Glutamatergic neuron (in vitro differentiated cells): ENCODE data around the gene SLC6A19. TPM values are rescaled to one million over a fixed set of nuclear protein-coding genes. Genes with fewer than 3 reads are reported as not detected.

Experiments
- DNase-seq: peaks from one replicate; pipeline ENCODE4 v3.0.0; 2022
- H3K27ac Mint-ChIP-seq: one replicate; pipeline ENCODE4 v1.8.0; 2020; ENCODE audit warnings: mild to moderate bottlenecking, mixed read lengths, inconsistent platforms; ENCODE audit not compliant: unreplicated experiment
- H3K27me3 Mint-ChIP-seq: one replicate; pipeline ENCODE4 v1.8.0; 2020; ENCODE audit warnings: mild to moderate bottlenecking, moderate library complexity, mixed read lengths, inconsistent platforms; ENCODE audit not compliant: unreplicated experiment
- H3K36me3 Mint-ChIP-seq: one replicate; pipeline ENCODE4 v1.8.0; 2020; ENCODE audit warnings: mild to moderate bottlenecking, mixed read lengths, inconsistent platforms; ENCODE audit not compliant: unreplicated experiment
- H3K4me1 Mint-ChIP-seq: one replicate; pipeline ENCODE4 v1.8.0; 2020; ENCODE audit warnings: mild to moderate bottlenecking, low read depth, mixed read lengths, inconsistent platforms; ENCODE audit not compliant: unreplicated experiment
- H3K4me3 Mint-ChIP-seq: one replicate; pipeline ENCODE4 v1.8.0; 2020; ENCODE audit warnings: mild to moderate bottlenecking, mixed read lengths, inconsistent platforms; ENCODE audit not compliant: unreplicated experiment
- H3K9me3 Mint-ChIP-seq: one replicate; pipeline ENCODE4 v1.8.0; 2020; ENCODE audit warnings: mild to moderate bottlenecking, moderate library complexity, mixed read lengths, inconsistent platforms; ENCODE audit not compliant: unreplicated experiment
- CTCF ChIP-seq: fragments of 200-600 bp; sonication (generic); IDR thresholded peaks from one replicate; pipeline ENCODE4 v1.5.0; 2021; ENCODE audit not compliant: partially characterized antibody, unreplicated experiment
- total RNA-seq: library from RNA; stranded (reverse); fragmentation: NEBNext Ultra II Directional; extraction: Animal tissue kit (Norgen Biotek cat#: 25700); gene quantifications from one replicate; pipeline ENCODE4 v1.2.1, GENCODE V29; 2021; ENCODE audit not compliant: unreplicated experiment

SLC6A19 gene
- total RNA-seq, 1 donor from 2014 or later, result not detected

- Mint-ChIP-seq H3K9me3 (peaks cover 16% of the 10 kb centered on the region), H3K4me1 (peaks cover 7% of the 10 kb centered on the region), H3K27ac (no peak overlapping the region), H3K36me3 (peaks cover 3% of the 10 kb centered on the region), H3K4me3 (no peak overlapping the region), H3K27me3 (peaks cover 9% of the 10 kb centered on the region)
- no peak for TF ChIP-seq CTCF
- DNase-seq, result peak; percentile 3
Observed at GRCh38 chr5:1172007-1172581, 29.3 kb upstream of the SLC6A19 start.

GRCh38 chr5:1172670-1173404, 28.6 kb upstream of the SLC6A19 start:
- peaks cover 3% of the 10 kb centered on the region for H3K36me3 Mint-ChIP-seq
- DNase-seq, result peak; percentile 7
- H3K4me3 Mint-ChIP-seq, result no peak overlapping the region
- TF ChIP-seq CTCF, result no peak
- H3K27ac Mint-ChIP-seq, result no peak overlapping the region
- H3K27me3 Mint-ChIP-seq, result peaks cover 8% of the 10 kb centered on the region
- H3K9me3 Mint-ChIP-seq, result peaks cover 12% of the 10 kb centered on the region
- peaks cover 7% of the 10 kb centered on the region for H3K4me1 Mint-ChIP-seq

- peak; percentile 8 for DNase-seq
- peaks cover 6% of the 10 kb centered on the region for H3K27me3 Mint-ChIP-seq
- TF ChIP-seq CTCF, result no peak
- no peak overlapping the region for H3K4me3 Mint-ChIP-seq
- no peak overlapping the region for H3K27ac Mint-ChIP-seq
- H3K4me1 Mint-ChIP-seq, result peaks cover under 1% of the 10 kb centered on the region
- H3K9me3 Mint-ChIP-seq, result peaks cover 7% of the 10 kb centered on the region
- H3K36me3 Mint-ChIP-seq, result peaks cover 3% of the 10 kb centered on the region
Observed at GRCh38 chr5:1173485-1174070, 27.8 kb upstream of the SLC6A19 start.

GRCh38 chr5:1174122-1174936, 27.1 kb upstream of the SLC6A19 start:
- Mint-ChIP-seq H3K4me3 (no peak overlapping the region), H3K36me3 (peaks cover under 1% of the 10 kb centered on the region), H3K9me3 (peaks cover 5% of the 10 kb centered on the region), H3K4me1 (no peaks in the 10 kb centered on the region), H3K27me3 (peaks cover 4% of the 10 kb centered on the region), H3K27ac (no peak overlapping the region)
- DNase-seq, result peak; percentile 80
- peak; percentile 65 for TF ChIP-seq CTCF
